Measurements from ENCODE around the gene EHD3.

DNA sequence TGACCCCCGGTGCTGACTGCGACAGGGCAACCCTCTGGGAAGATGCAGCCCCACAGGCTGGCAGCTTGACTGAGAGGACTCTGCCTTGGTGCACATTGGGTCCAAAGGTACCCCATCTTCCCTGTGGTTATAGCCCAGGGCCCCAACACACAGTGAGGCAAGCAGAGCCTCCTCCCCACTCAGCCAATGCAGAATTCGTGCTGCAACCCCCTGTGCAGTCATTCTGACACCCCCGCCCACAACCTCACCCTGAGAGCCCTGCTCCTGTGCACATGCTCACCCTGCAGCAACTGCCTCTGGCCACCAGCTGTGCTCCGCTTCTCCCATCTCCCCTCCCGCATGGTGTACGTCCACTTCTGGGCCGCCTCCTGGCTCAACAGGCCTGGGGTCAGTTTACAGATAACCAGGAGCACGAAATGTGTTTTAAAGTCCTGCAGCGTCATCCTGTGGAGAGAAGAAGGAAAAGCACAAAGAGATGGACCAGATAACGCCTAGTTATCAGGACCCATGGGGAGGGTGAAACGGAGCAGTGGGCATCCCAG lies 41.0 kb upstream of the EHD3 start:
- TF ChIP-seq POLR2A (IDR thresholded peaks at IDR 0.05; ENCODE audit: low read length): no peak
- no peak for TF ChIP-seq GATA1 (IDR thresholded peaks at IDR 0.05; ENCODE audit: low read depth, low read length)
